OCI-LY3 (cell line): ENCODE results near the gene ATP10A.

ENCODE experiments used
- H2AFZ ChIP-seq: fragments of 200-600, 300-600 bp; shearing (Covaris generic); 2 replicates; pipeline ENCODE4 v1.6.0; 2014; ENCODE audit warnings: antibody characterized with exemption, low read depth, low read length
- H3K27ac ChIP-seq: fragments of 200-600, 300-600 bp; sonication (generic); 2 replicates; pipeline ENCODE4 v1.5.1; 2014; ENCODE audit warnings: mild to moderate bottlenecking, low read length, moderate library complexity, mixed read lengths
- H3K27me3 ChIP-seq: fragments of 200-600, 300-600 bp; sonication (generic); 2 replicates; pipeline ENCODE4 v1.6.1; 2014; ENCODE audit warnings: low read depth, low read length, mixed read lengths
- H3K36me3 ChIP-seq: fragments of 200-600, 300-600 bp; sonication (generic); replicated peaks from 2 replicates; pipeline ENCODE3; 2014; ENCODE audit warnings: low read depth, low read length, mixed read lengths
- H3K4me1 ChIP-seq: fragments of 300-600, 200-600 bp; sonication (generic); 2 replicates; pipeline ENCODE4 v1.6.1; 2014; ENCODE audit warnings: low read length, mixed read lengths
- H3K4me2 ChIP-seq: fragments of 200-600, 300-600 bp; sonication (generic); 2 replicates; pipeline ENCODE4 v1.6.1; 2014; ENCODE audit warnings: low read length, mixed read lengths
- H3K4me3 ChIP-seq: fragments of 300-600, 200-600 bp; sonication (generic); 2 replicates; pipeline ENCODE4 v1.5.1; 2014; ENCODE audit warnings: antibody characterized with exemption, mild to moderate bottlenecking, low read length, moderate library complexity
- H3K79me2 ChIP-seq: fragments of 300-600, 200-600 bp; shearing (Covaris generic); 2 replicates; pipeline ENCODE4 v1.6.1; 2014; ENCODE audit warnings: mild to moderate bottlenecking, low read length, mixed read lengths
- H3K9ac ChIP-seq: fragments of 300-600, 200-600 bp; shearing (Covaris generic); 2 replicates; pipeline ENCODE4 v1.6.0; 2014; ENCODE audit warnings: mild to moderate bottlenecking, low read length, moderate library complexity
- H3K9me3 ChIP-seq: fragments of 200-600, 300-600 bp; shearing (Covaris generic); 2 replicates; pipeline ENCODE4 v1.6.1; 2014; ENCODE audit warnings: low read length, mixed read lengths; ENCODE audit not compliant: insufficient read depth
- H4K20me1 ChIP-seq: fragments of 200-600, 300-600 bp; sonication (generic); 2 replicates; pipeline ENCODE4 v1.6.1; 2016; ENCODE audit warnings: low read length, mixed read lengths; ENCODE audit not compliant: insufficient read depth
- CTCF ChIP-seq: fragments of 200-600, 300-600 bp; sonication (generic); IDR thresholded peaks from 2 replicates; pipeline ENCODE4 v1.5.1; 2014; ENCODE audit warnings: antibody characterized with exemption, low read length, low read depth
- EZH2phosphoT487 ChIP-seq: fragments of 200-600 bp; shearing (Covaris generic); IDR thresholded peaks from 2 replicates; pipeline ENCODE4 v1.6.1; 2018; ENCODE audit warnings: antibody characterized with exemption, mixed run types, low read depth

Gene ATP10A

GRCh38 chr15:25718169-25718536 lies 145.0 kb downstream of the ATP10A start:
- Histone ChIP-seq H3K27ac (no peak overlapping the region), H3K79me2 (no peaks in the 10 kb centered on the region), H3K9me3 (no peaks in the 10 kb centered on the region), H3K36me3 (no peaks in the 10 kb centered on the region), H3K27me3 (no peaks in the 10 kb centered on the region), H3K4me1 (no peaks in the 10 kb centered on the region), H3K4me3 (no peak overlapping the region), H2AFZ (no peak overlapping the region), H3K4me2 (no peak overlapping the region), H3K9ac (no peak overlapping the region), H4K20me1 (no peaks in the 10 kb centered on the region)
- TF ChIP-seq CTCF (no peak), EZH2phosphoT487 (no peak)

GRCh38 chr15:25717457-25718168 lies 145.5 kb downstream of the ATP10A start:
- TF ChIP-seq CTCF, result no peak
- TF ChIP-seq EZH2phosphoT487, result no peak
- no peak overlapping the region for H2AFZ ChIP-seq
- no peaks in the 10 kb centered on the region for H3K4me1 ChIP-seq
- no peaks in the 10 kb centered on the region for H4K20me1 ChIP-seq
- no peaks in the 10 kb centered on the region for H3K36me3 ChIP-seq
- no peaks in the 10 kb centered on the region for H3K27me3 ChIP-seq
- no peak overlapping the region for H3K4me3 ChIP-seq
- H3K9me3 ChIP-seq, result no peaks in the 10 kb centered on the region
- no peak overlapping the region for H3K27ac ChIP-seq
- H3K4me2 ChIP-seq, result no peak overlapping the region
- no peak overlapping the region for H3K9ac ChIP-seq
- no peaks in the 10 kb centered on the region for H3K79me2 ChIP-seq

- H3K4me3 ChIP-seq, result no peak overlapping the region
- H3K4me2 ChIP-seq, result no peak overlapping the region
- no peaks in the 10 kb centered on the region for H4K20me1 ChIP-seq
- no peaks in the 10 kb centered on the region for H3K9me3 ChIP-seq
- TF ChIP-seq EZH2phosphoT487 (no peak), CTCF (no peak)
- no peaks in the 10 kb centered on the region for H3K79me2 ChIP-seq
- H3K27ac ChIP-seq, result no peak overlapping the region
- no peaks in the 10 kb centered on the region for H3K4me1 ChIP-seq
- H2AFZ ChIP-seq, result no peak overlapping the region
- no peak overlapping the region for H3K9ac ChIP-seq
- H3K36me3 ChIP-seq, result no peaks in the 10 kb centered on the region
- no peaks in the 10 kb centered on the region for H3K27me3 ChIP-seq
Measured at GRCh38 chr15:25717127-25717456, 146.0 kb downstream of the ATP10A start.

GRCh38 chr15:25716414-25717126 lies 146.6 kb downstream of the ATP10A start:
- no peak overlapping the region for H2AFZ ChIP-seq
- no peak overlapping the region for H3K4me3 ChIP-seq
- H3K4me2 ChIP-seq, result no peak overlapping the region
- no peaks in the 10 kb centered on the region for H3K9me3 ChIP-seq
- TF ChIP-seq CTCF (no peak), EZH2phosphoT487 (no peak)
- H3K27me3 ChIP-seq, result no peaks in the 10 kb centered on the region
- no peaks in the 10 kb centered on the region for H3K36me3 ChIP-seq
- no peaks in the 10 kb centered on the region for H3K4me1 ChIP-seq
- H3K27ac ChIP-seq, result no peak overlapping the region
- H3K79me2 ChIP-seq, result no peaks in the 10 kb centered on the region
- H4K20me1 ChIP-seq, result no peaks in the 10 kb centered on the region
- H3K9ac ChIP-seq, result no peak overlapping the region
